Prostate gland (tissue), 2 donors: ENCODE results near the gene EIF3D. TPM values are rescaled to one million over a fixed set of nuclear protein-coding genes. Genes with fewer than 3 reads are reported as not detected.

Source experiments
- DNase-seq: peaks from one replicate; pipeline ENCODE4 v3.0.0-alpha.2; 2019; ENCODE audit warnings: low spot score
- H3K27ac ChIP-seq, 2 donors: fragments of 200-600 bp; sonication (generic); 2 replicates each; pipeline ENCODE4 v1.5.1; 2017 to 2019
- H3K27me3 ChIP-seq: fragments of 200-600 bp; sonication (generic); replicated peaks from 2 replicates; pipeline ENCODE4 v1.5.1; 2019; ENCODE audit not compliant: insufficient read depth
- H3K36me3 ChIP-seq, 2 donors: fragments of 200-600 bp; sonication (generic); 1 replicate in 1 of 2; 2 replicates in 1 of 2; pipeline versions ENCODE4 v1.5.1 to v1.8.1; 2017 to 2019
- H3K4me1 ChIP-seq: fragments of 200-600 bp; sonication (generic); replicated peaks from 2 replicates; pipeline ENCODE4 v1.5.1; 2019
- H3K4me3 ChIP-seq, 2 donors: fragments of 200-600 bp; sonication (generic); 2 replicates each; pipeline ENCODE4 v1.5.1; 2017 to 2019
- H3K9me3 ChIP-seq: fragments of 200-600 bp; sonication (generic); 2 replicates; pipeline ENCODE4 v1.5.1; 2017
- CTCF ChIP-seq, 4 experiments: fragments of 200-600 bp in 2 of 4; fragments of 450-650 bp in 2 of 4; sonication (generic) in 2 of 4; IDR thresholded peaks; 1 replicate in 3 of 4; 2 replicates in 1 of 4; pipeline ENCODE4 v1.5.1; 2016 to 2019; ENCODE audit warnings: antibody characterized with exemption in 4 of 4, mild to moderate bottlenecking in 2 of 4, moderate library complexity in 2 of 4
- POLR2A ChIP-seq: fragments of 450-650 bp; IDR thresholded peaks from one replicate; pipeline ENCODE4 v1.6.1; 2016; ENCODE audit warnings: antibody characterized with exemption, mild to moderate bottlenecking
- POLR2AphosphoS5 ChIP-seq: sonication (generic); formaldehyde crosslinking; IDR thresholded peaks from one replicate; pipeline ENCODE4 v1.6.1; 2017; ENCODE audit warnings: antibody characterized with exemption
- WGBS: methylation state at CpG from one replicate; pipeline ENCODE4 v1.1.5; 2018; 5-methylcytosine and 5-hydroxymethylcytosine counted together
- intact Hi-C: fragments of 100-400 bp; cut with DNase I; formaldehyde crosslinking; loops from one replicate; pipeline ENCODE4 v1.14.2; 2022
- total RNA-seq, 2 donors: library from RNA; depleted of rRNA; stranded (reverse); fragments of >200 nt; gene quantifications; one replicate each; pipeline ENCODE4 v1.1.0, GENCODE V29; 2016

EIF3D gene
- 100 to 1,000 TPM; 241 to 364 TPM for total RNA-seq

DNA sequence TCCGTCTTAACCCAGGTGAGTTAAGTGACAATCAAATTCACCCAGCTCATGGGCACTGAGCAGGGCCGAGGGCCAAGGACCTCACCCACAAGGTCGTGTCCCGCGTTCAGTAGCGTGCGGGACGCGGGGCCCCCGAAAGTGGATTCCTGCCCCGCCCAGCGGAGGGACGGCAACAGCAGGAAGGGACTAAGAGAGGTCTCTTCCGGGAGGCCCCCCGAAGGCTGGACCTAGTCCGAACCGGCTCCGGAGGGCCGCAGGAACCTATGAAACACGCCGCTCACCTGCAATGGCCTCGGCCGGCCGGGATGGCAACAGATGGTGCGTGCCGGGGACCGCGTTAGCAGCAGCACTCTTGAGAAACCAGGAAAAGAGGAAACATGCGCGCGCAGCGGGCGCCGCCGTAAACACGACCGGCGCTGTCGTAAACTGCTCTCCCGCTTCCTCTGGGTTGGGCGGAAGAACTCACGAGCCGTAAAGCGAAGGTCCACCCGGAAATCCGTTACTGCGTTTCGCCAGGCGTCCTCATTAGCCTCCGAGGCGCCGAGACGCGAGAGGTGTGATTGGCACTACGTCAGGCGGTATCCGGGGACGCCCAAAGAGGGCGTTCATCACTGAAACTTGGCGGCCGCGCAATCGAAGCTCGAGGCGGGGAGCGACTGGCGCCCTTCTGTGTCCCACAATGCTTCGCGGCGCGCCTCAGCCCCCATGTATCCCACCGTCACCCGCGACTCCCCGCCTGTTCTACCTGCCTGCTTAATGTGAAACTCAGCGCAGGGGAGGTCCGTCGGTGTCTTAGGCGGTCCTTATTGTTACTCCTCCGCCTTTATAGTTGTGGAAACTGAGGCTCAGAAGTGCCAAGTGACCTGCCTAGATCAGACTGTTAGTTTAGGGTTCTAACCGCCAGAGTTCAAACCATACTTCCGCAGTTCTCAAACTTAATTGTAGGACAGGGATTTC, at the start of gene EIF3D:
EIF3D (minus strand) TSS at position 372 of the 957 bp plus-strand sequence. CDS start 3,045 bp downstream, outside the sequence.
- Histone ChIP-seq H3K9me3 (no peaks in the 10 kb centered on the region), H3K27me3 (no peaks in the 10 kb centered on the region), H3K27ac (peak within 1 kb of the TSS; percentile 89 to 90), H3K4me3 (peak within 1 kb of the TSS; percentile 46 to 59), H3K36me3 (peaks cover 0 to 14% of the 10 kb centered on the region in 2 donors), H3K4me1 (no peaks in the 10 kb centered on the region)
- peak; percentile 98 for DNase-seq
- TF ChIP-seq POLR2A: peak; percentile 70
- peak in 1 of 4 experiments; percentile 8 for TF ChIP-seq CTCF (IDR thresholded peaks at IDR 0.05)
- peak; percentile 99 for TF ChIP-seq POLR2AphosphoS5
- intact Hi-C loops: loop anchor here (10.0 kb wide), 2 partner anchors 236 to 1224 kb away; no protein-coding TSS in a partner anchor
- WGBS: under 1% methylated on average over 82 of the region's 82 CpGs

- H3K4me1 ChIP-seq: no peaks in the 10 kb centered on the region
- H3K27me3 ChIP-seq: no peaks in the 10 kb centered on the region
- no peaks in the 10 kb centered on the region for H3K36me3 ChIP-seq
- 79% methylated on average over 7 of the region's 7 CpGs for WGBS
- intact Hi-C loops: no loop called here
- H3K27ac ChIP-seq: no peak overlapping the region
- H3K4me3 ChIP-seq: no peak overlapping the region
- DNase-seq: no peak
- no peaks in the 10 kb centered on the region for H3K9me3 ChIP-seq
- TF ChIP-seq CTCF (IDR thresholded peaks at IDR 0.05): no peak
- no peak for TF ChIP-seq POLR2AphosphoS5
- TF ChIP-seq POLR2A: no peak
These were observed 49.7 kb upstream of the EIF3D start for GRCh38 chr22:36578619-36579018.

DNA sequence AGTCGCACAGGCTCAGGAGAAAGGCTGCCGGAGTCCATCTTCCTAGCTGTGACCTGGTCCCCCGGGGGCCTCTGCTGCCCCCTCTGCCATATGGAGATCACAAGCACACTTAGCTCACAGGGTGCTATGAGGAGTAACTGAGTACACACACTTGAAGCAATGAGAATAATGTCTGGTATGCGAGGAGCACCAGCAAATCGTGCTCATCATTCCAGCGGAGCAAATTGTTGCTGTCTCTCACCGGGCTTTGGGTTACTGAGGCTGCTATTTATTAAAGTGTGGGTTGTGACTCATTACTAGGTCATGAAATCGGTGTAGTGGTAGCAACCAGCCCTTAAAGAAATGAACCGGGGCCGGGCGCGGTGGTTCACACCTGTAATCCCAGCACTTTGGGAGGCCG, 48.1 kb upstream of the EIF3D start:
- 71% methylated on average over 13 of the region's 13 CpGs for WGBS
- H3K27me3 ChIP-seq: no peaks in the 10 kb centered on the region

GRCh38 chr22:36574728-36575127, 45.8 kb upstream of the EIF3D start:
- Histone ChIP-seq H3K9me3 (no peaks in the 10 kb centered on the region), H3K27me3 (no peaks in the 10 kb centered on the region), H3K4me1 (no peaks in the 10 kb centered on the region), H3K27ac (no peak overlapping the region), H3K4me3 (no peak overlapping the region), H3K36me3 (no peaks in the 10 kb centered on the region)
- intact Hi-C loops: no loop called here
- TF ChIP-seq POLR2AphosphoS5 (no peak), CTCF (IDR thresholded peaks at IDR 0.05) (no peak), POLR2A (no peak)
- no peak for DNase-seq
- WGBS: 86% methylated on average over 1 of the region's 1 CpG

More for the DNA sequence above, 48.1 kb upstream of the EIF3D start:
- DNase-seq: no peak
- intact Hi-C loops: no loop called here
- H3K4me3 ChIP-seq: no peak overlapping the region
- H3K27ac ChIP-seq: no peak overlapping the region
- H3K36me3 ChIP-seq: no peaks in the 10 kb centered on the region
- no peaks in the 10 kb centered on the region for H3K4me1 ChIP-seq
- TF ChIP-seq POLR2AphosphoS5 (no peak), POLR2A (no peak), CTCF (IDR thresholded peaks at IDR 0.05) (no peak)
- H3K9me3 ChIP-seq: no peaks in the 10 kb centered on the region
